ENCODE data around the gene RNF182. TPM values are rescaled to one million over a fixed set of nuclear protein-coding genes. Genes with fewer than 3 reads are reported as not detected.
"Not testable (repeated sequence)": the region's sequence is repeated elsewhere in the genome, so short reads cannot be mapped to it uniquely, and the experiment has no call there.

RNF182 gene
- total RNA-seq, 2 donors from 2014 or later, result 0.06 TPM; not detected in 1

DNA sequence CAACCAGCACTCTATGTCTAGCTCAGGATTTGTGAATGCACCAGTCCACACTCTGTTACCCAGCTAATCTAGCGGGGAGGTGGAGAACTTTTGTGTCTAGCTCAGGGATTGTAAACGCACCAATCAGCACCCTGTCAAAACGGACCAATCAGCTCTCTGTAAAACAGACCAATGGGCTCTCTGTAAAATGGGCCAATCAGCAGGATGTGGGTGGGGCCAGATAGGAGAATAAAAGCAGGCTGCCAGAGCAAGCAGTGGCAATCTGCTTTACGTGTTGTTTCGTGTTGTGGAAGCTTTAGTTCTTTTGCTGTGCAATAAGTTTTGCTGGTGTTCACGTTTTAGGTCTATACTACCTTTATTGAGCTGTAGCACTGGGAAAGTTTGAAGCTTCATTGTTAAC is 93.8 kb downstream of the RNF182 start:
- DNase-seq, ATAC-seq: not testable (repeated sequence)

DNA sequence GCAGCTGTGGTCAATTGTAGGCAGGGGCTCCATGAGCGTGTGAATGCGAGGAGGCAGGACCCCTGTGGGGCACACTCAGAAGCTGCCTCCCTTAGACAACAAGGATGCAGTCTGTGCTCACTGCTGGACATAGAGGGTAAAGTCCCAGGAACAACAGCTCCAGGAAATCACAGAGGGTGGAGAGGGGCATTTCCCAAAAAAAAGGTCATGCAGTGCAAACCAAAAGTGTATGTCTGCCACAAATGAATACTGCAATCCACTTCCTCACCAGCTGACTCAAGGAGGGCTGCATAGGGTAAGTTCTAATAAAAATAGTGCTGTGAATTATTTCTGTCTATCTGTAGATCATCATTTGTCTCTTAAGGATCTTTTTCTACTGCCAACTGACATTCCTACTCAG is 95.8 kb downstream of the RNF182 start:
- intact Hi-C loops (cut with DNase I, micrococcal nuclease), result no loop called here
- DNase-seq, result no peak
- no peak for ATAC-seq

More for the DNA sequence above, 93.8 kb downstream of the RNF182 start:
- intact Hi-C loops (cut with DNase I, micrococcal nuclease), result not testable (repeated sequence)

DNA sequence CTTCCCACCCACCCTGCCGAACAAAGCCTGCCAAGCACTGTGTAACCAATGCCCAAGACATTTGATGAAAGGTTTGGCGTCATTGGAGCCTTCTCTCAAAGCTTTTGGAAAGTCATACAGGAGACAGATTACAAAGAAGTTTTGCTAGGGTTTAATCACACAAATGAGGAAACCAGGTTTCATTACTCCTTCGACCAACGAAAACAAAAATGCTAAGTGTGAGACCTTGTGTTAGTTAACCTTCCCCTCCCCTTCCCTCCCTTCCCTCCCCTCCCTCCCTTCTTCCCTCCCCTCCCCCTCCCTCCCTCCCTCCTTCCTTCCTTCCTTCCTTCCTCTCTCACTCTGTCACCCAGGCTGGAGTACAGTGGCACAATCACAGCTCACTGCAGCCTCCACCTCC is 96.7 kb downstream of the RNF182 start:
- DNase-seq (no peak), ATAC-seq (no peak)
- intact Hi-C loops (cut with DNase I, micrococcal nuclease), result no loop called here

DNA sequence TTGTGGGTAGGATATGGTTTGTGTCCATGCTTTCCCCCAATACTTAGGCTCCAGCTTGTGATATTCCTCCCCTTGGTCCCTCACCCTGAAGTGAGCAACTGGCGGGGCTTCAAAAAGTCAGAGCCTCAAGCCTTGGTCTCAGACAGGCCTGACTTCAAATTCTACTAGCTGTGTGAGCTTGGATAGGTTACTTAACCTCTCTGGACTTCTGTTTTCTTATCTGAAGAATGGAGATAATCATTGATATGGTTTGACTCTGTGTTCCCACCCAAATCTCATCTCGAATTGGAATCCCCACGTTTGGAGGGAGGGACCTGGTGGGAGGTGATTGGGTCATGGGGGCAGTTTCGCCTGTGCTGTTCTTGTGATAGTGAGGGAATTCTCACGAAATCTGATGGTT is 97.9 kb downstream of the RNF182 start:
- ATAC-seq, result no peak
- intact Hi-C loops (cut with DNase I, micrococcal nuclease), result no loop called here
- DNase-seq, result no peak

DNA sequence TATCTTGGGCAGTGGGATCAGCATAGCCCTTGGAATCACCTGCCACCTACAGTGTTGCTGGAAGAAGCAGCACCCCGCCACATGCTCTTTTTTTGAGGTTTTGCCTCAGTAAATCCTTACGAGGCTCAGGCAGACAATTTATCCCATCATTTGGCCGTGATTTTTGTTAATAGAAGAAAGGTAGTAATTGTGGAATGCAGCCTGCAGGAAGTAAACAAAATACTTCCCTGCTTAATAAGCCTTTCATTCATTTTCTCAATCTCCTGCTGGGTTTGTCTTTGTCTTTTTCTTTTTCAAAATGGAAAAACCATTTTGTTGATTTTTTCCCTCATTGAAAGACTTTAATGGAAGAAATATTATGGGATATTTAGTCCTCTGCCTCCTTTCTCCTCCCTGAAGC is 99.1 kb downstream of the RNF182 start:
- no peak for DNase-seq
- no peak for ATAC-seq
- intact Hi-C loops (cut with DNase I, micrococcal nuclease), result no loop called here

DNA sequence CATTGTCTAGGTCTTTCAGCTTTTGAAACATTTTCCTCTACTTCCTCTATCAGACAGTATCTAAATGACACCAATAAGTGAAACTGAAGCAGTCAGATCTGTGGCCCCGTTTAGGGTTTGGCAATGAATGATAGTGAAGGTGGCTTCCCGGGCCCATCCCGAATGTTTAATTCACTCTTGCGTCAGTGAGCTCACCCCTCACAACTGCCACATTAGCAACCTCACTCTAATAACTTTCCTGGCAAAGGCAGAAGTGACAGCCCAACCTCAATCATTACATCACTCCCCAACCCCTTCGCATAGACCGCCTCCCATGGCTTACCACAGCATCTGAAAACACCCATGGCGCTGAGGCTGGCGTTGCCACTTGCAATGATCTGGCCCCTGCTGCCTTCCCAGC is 100.4 kb downstream of the RNF182 start:
- DNase-seq, result no peak
- intact Hi-C loops (cut with DNase I, micrococcal nuclease), result no loop called here
- no peak for ATAC-seq

DNA sequence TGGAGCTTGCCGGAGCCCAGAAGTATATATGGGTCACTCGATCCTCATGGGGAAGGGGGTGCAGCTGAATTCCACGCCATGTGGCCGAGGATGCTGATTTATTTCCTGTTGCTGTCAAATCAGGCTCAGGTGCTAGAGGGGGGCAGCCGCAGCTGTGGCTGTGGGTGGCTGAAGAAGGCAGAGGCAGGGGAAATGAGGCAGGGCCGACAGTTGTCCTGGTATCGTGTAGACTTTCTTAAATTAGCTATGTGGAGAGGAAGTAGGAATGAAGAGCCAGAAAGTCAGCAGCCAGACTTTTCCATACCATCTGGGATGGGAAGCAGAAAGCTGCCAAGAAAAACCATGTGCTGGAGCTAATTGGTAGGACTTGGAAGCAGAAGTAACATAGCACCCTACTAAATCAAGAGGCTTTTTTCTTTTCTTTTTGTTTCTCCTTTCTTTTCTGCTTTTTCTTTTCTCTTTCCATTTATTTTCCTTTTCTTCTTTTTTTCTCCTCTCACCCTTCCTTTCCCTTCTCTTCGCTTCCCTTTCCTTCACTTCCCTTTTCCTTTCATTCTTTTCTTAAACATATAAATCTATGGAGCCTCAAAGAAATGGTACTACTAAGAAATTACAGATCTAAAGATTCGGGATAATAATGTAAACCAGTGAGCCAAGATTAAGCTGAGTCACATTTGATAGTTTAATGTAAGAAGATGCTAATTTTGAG is 102.2 kb downstream of the RNF182 start:
- intact Hi-C loops (cut with DNase I, micrococcal nuclease), result no loop called here
- no peak for ATAC-seq
- DNase-seq, result no peak

DNA sequence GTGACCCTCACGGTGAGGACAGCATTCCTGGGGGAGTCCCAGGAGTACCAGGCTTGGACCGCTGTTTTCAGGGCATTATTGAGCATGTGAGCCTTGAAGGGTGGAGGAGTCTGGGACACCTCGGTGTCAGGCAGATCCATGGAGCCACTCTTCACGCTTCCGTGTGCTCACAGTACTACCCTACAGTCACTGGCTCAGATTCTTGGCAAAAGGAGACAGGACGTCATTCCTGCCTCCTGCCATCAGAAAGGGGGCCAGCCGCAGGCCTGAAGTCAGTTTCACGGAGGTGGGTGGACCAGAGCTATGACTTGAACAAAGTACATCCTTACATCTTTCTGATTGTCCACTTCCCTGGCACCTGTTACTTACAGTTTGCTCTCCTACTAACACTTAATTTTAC is 103.9 kb downstream of the RNF182 start:
- DNase-seq (no peak), ATAC-seq (no peak)
- intact Hi-C loops (cut with DNase I, micrococcal nuclease), result no loop called here

DNA sequence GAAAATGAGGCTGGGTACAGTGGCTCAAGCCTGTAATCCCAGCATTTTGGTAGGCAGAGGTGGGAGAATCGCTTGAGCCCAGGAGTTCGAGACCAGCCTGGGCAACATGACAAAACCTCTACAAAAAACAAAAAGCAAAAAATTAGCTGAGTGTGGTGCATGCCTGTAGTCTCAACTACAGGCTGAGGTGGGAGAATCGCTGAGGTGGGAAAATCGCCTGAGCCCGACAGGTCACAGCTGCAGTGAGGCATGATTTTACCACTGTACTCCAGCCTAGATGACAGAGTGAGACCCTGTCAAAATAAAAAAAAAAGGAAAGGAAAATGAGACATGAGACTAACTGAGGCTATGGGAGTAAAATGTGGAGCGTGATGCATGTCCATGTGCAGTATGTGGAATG is 104.9 kb downstream of the RNF182 start:
- intact Hi-C loops (cut with DNase I, micrococcal nuclease), result no loop called here
- DNase-seq (no peak), ATAC-seq (no peak)

Other genes starting within 250 kb of the RNF182 start
- 10 to 100 TPM; 32.5 to 33.9 TPM for gene RANBP9, start 213.1 kb upstream of the RNF182 start, total RNA-seq
- gene MCUR1, start 110.4 kb upstream of the RNF182 start, total RNA-seq, result 10 to 100 TPM; 41.3 to 47.9 TPM
- 1 to 10 TPM; 1.3 to 2.6 TPM for gene CD83, start 192.8 kb downstream of the RNF182 start, total RNA-seq